Heart left ventricle (tissue), 13 donors: ENCODE measurements around the gene CDK8.

Experiments used
- POLR2A ChIP-seq, 2 donors: fragments of 450-650 bp; IDR thresholded peaks; one replicate each; pipeline ENCODE4 v1.6.1; 2017; ENCODE audit warnings: antibody characterized with exemption in 2 of 2, mild to moderate bottlenecking in 2 of 2, moderate library complexity in 2 of 2
- TF ChIP-seq, protein P1 (sequence below), 12 donors: fragments of 200-600 bp; sonication (generic) in 4 of 12; IDR thresholded peaks; one replicate each; pipeline versions ENCODE4 v1.5.0 to v1.8.0; 2018 to 2022; ENCODE audit warnings: antibody characterized with exemption in 12 of 12, mild to moderate bottlenecking in 5 of 12
- donor health status: ischemic (EF 13 %, LVEDD 7.1; RV severe dilation, severe dysfunction).
- donor health status: DM: no; HTN: yes; CAD: no.
- donor health status: DM: no; HTN: no; CAD: no.
- donor health status: ischemic (EF 25% LVEDD 6.9; RV normal size, moderate dysfunction).
- donor health status: ischemic (EF 25% LVEDD 5.7; RV mildly dilated, moderate dysfunction).
- donor health status: ischemic (EF 35%, LVEDD 5.7; RV mildly dilated, moderate dysfunction).
- donor health status: nonischemic (EF 11% LVEDD 7.7; RV severe dilation, severe dysfunction).
- donor health status: DM: yes; HTN: yes; CAD: no.
- donor health status: PGD.
- donor health status: ischemic (EF 29% LVEDD 5.4; RV normal size, mild dysfunction).
- donor health status: nonischemic (EF 23%, LVEDD 6.1; RV moderate dilation, normal function).

DNA sequence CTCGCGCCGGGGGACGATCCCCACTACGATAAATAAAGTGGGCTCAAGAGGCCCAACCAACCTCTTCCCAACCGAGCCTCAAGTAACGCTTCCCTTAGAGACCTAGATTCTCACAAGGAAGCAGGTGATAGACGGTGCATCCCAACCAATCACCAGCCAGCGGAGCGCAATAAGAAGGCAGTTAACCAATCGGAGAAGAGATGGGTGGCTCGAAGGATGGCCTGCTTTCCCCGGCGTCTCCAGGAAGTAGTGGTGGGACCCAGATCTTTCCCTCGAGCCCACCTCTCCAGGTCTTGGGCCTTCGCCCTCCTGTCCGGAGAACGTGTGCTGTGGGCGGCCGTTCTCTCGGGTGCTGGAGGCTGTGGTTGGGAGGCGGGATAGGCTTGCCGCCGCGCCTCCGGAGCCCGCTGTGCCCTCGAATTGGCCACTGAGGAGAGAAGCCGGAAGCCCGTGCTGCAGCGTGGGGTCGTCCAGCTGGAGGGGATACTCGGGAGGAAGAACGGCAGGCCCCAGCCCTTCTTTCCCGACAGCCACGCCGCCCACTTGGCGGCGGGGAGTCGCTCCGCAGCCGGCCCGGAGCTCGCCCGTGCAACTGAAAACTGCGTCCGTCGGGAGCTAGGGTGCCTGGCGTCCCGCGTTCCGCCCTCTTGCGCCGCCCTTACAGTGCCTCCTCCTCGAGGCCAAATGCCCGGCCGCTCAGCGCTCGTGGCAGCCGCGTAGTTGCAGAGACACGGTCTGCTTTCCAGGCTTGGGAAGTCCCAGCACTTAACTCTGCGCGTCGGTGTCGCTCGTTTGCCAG, 32.0 kb upstream of the CDK8 start, which contains the start of gene RNF6:
- TF ChIP-seq, protein P1, sequence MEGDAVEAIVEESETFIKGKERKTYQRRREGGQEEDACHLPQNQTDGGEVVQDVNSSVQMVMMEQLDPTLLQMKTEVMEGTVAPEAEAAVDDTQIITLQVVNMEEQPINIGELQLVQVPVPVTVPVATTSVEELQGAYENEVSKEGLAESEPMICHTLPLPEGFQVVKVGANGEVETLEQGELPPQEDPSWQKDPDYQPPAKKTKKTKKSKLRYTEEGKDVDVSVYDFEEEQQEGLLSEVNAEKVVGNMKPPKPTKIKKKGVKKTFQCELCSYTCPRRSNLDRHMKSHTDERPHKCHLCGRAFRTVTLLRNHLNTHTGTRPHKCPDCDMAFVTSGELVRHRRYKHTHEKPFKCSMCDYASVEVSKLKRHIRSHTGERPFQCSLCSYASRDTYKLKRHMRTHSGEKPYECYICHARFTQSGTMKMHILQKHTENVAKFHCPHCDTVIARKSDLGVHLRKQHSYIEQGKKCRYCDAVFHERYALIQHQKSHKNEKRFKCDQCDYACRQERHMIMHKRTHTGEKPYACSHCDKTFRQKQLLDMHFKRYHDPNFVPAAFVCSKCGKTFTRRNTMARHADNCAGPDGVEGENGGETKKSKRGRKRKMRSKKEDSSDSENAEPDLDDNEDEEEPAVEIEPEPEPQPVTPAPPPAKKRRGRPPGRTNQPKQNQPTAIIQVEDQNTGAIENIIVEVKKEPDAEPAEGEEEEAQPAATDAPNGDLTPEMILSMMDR (IDR thresholded peaks at IDR 0.05) = no peak
- TF ChIP-seq POLR2A (IDR thresholded peaks at IDR 0.05) = peak in 1 of 2 donors; percentile 39
